SK-N-SH (cell line): ENCODE data around the gene RAB7B. TPM values are rescaled to one million over a fixed set of nuclear protein-coding genes. Genes with fewer than 3 reads are reported as not detected.

Experiments used
- CTCF ChIA-PET: fragments of 300-600, 350-600 bp; formaldehyde crosslinking; extraction: SDS; loops from one replicate; lab custom pipeline; 2021; lab: Yijun Ruan, JAX
- POLR2A ChIA-PET: fragments of 350-600 bp; sonication (Branson Sonifier 250); formaldehyde crosslinking; extraction: SDS; loops from one replicate; lab custom pipeline; 2020; ENCODE audit warnings: antibody characterized with exemption, inconsistent platforms; lab: Yijun Ruan, JAX
- DNase-seq: peaks from one replicate; pipeline ENCODE4 v3.0.0; 2012
- H2AFZ ChIP-seq: fragments of 200-600 bp; sonication (generic); 2 replicates; pipeline ENCODE4 v1.8.1; 2016; ENCODE audit warnings: antibody characterized with exemption, mild to moderate bottlenecking, low read depth
- H3F3A ChIP-seq: fragments of 200-600 bp; sonication (generic); replicated peaks from 2 replicates; pipeline ENCODE3; 2016; ENCODE audit warnings: antibody characterized with exemption, mild to moderate bottlenecking; ENCODE audit not compliant: insufficient read depth
- H3K27ac ChIP-seq, 2 experiments: fragments of 200-500 bp in 1 of 2; fragments of 200-600 bp in 1 of 2; sonication (Bioruptor generic) in 1 of 2; sonication (generic), shearing (Covaris generic) in 1 of 2; 2 replicates each; pipeline versions ENCODE4 v1.5.1 to v1.6.1; 2014 to 2016; ENCODE audit warnings: low read depth in 2 of 2, inconsistent platforms in 1 of 2, low read length in 1 of 2, mild to moderate bottlenecking in 1 of 2, mixed read lengths in 1 of 2
- H3K27me3 ChIP-seq: fragments of 200-600 bp; sonication (generic), shearing (Covaris generic); 2 replicates; pipeline ENCODE4 v1.6.1; 2016; ENCODE audit warnings: mixed run types; ENCODE audit not compliant: insufficient read depth
- H3K36me3 ChIP-seq, 2 experiments: fragments of 200-500 bp in 1 of 2; fragments of 200-600 bp in 1 of 2; sonication (Bioruptor generic) in 1 of 2; sonication (generic) in 1 of 2; replicated peaks in 1 of 2; 2 replicates each; pipeline versions ENCODE3 to v1.5.1; 2014 to 2016; ENCODE audit warnings: low read length in 1 of 2, mild to moderate bottlenecking in 1 of 2; ENCODE audit not compliant: insufficient read depth in 2 of 2, control insufficient read depth in 1 of 2
- H3K4me1 ChIP-seq, 2 experiments: fragments of 200-500 bp in 1 of 2; fragments of 200-600 bp in 1 of 2; sonication (Bioruptor generic) in 1 of 2; sonication (generic), shearing (Covaris generic) in 1 of 2; 2 replicates each; pipeline versions ENCODE4 v1.5.1 to v1.6.1; 2014 to 2016; ENCODE audit warnings: low read depth in 1 of 2, low read length in 1 of 2, mixed run types in 1 of 2; ENCODE audit not compliant: insufficient read depth in 2 of 2, control insufficient read depth in 1 of 2
- H3K4me2 ChIP-seq: fragments of 200-600 bp; sonication (generic), shearing (Covaris generic); 2 replicates; pipeline ENCODE4 v1.6.1; 2017; ENCODE audit warnings: mixed run types
- H3K4me3 ChIP-seq, 2 experiments: fragments of 200-500 bp in 1 of 2; fragments of 200-600 bp in 1 of 2; sonication (Bioruptor generic) in 1 of 2; sonication (generic), shearing (Covaris generic) in 1 of 2; 2 replicates each; pipeline versions ENCODE4 v1.5.1 to v1.8.1; 2014 to 2016; ENCODE audit warnings: low read depth in 2 of 2, inconsistent platforms in 1 of 2, low read length in 1 of 2, mild to moderate bottlenecking in 1 of 2, mixed read lengths in 1 of 2, moderate library complexity in 1 of 2
- H3K79me2 ChIP-seq: fragments of 200-600 bp; sonication (generic); 2 replicates; pipeline ENCODE4 v1.8.1; 2017; ENCODE audit warnings: mild to moderate bottlenecking; ENCODE audit not compliant: insufficient read depth
- H3K9ac ChIP-seq: fragments of 200-600 bp; sonication (generic); 2 replicates; pipeline ENCODE4 v1.6.1; 2017; ENCODE audit warnings: mixed run types
- H3K9me2 ChIP-seq: fragments of 200-600 bp; sonication (generic); 2 replicates; pipeline ENCODE4 v1.6.1; 2017; ENCODE audit warnings: mixed run types
- H3K9me3 ChIP-seq: fragments of 200-600 bp; sonication (generic); 2 replicates; pipeline ENCODE4 v1.6.1; 2017; ENCODE audit warnings: mixed run types, mild to moderate bottlenecking, moderate library complexity
- H4K20me1 ChIP-seq: fragments of 200-600 bp; sonication (generic); 2 replicates; pipeline ENCODE4 v1.6.1; 2017; ENCODE audit warnings: mild to moderate bottlenecking, mixed run types; ENCODE audit not compliant: insufficient read depth
- CHD2 ChIP-seq: fragments of 150-350 bp; IDR thresholded peaks from 2 replicates; pipeline ENCODE4 v1.6.1; 2018; ENCODE audit warnings: low read length; ENCODE audit not compliant: partially characterized antibody
- ELF1 ChIP-seq: IDR thresholded peaks from 2 replicates; pipeline ENCODE4 v1.4.0; 2012
- FOSL2 ChIP-seq: IDR thresholded peaks from 2 replicates; pipeline ENCODE4 v1.4.0; 2012; ENCODE audit warnings: low read depth, mild to moderate bottlenecking, moderate library complexity, borderline replicate concordance
- FOXJ3 ChIP-seq: sonication (generic); formaldehyde crosslinking; IDR thresholded peaks from 2 replicates; pipeline ENCODE4 v1.5.1; 2020; ENCODE audit warnings: mild to moderate bottlenecking, missing genetic modification reagents
- JUND ChIP-seq: IDR thresholded peaks from 2 replicates; pipeline ENCODE4 v1.4.0; 2012
- NFIC ChIP-seq: IDR thresholded peaks from 2 replicates; pipeline ENCODE4 v1.4.0; 2012; ENCODE audit warnings: borderline replicate concordance
- NRF1 ChIP-seq: IDR thresholded peaks from 2 replicates; pipeline ENCODE4 v1.6.1; 2012; ENCODE audit warnings: low read depth, mild to moderate bottlenecking, low read length
- POLR2AphosphoS5 ChIP-seq: IDR thresholded peaks from 2 replicates; pipeline ENCODE4 v1.6.1; 2012; ENCODE audit warnings: low read depth, low read length
- RCOR1 ChIP-seq: fragments of 150-350 bp; IDR thresholded peaks from 2 replicates; pipeline ENCODE4 v1.6.1; 2017; ENCODE audit warnings: antibody characterized with exemption, low read length
- RXRA ChIP-seq: IDR thresholded peaks from 2 replicates; pipeline ENCODE4 v1.4.0; 2012; ENCODE audit warnings: low read depth, mild to moderate bottlenecking, borderline replicate concordance
- SIN3A ChIP-seq: IDR thresholded peaks from 2 replicates; pipeline ENCODE4 v1.6.1; 2012; ENCODE audit warnings: low read depth, mild to moderate bottlenecking, low read length, moderate library complexity, borderline replicate concordance
- TCF12 ChIP-seq: IDR thresholded peaks from 2 replicates; pipeline ENCODE4 v1.4.0; 2012
- TEAD4 ChIP-seq: IDR thresholded peaks from 2 replicates; pipeline ENCODE4 v1.4.0; 2012; ENCODE audit warnings: mild to moderate bottlenecking, borderline replicate concordance; ENCODE audit not compliant: insufficient read depth
- WGBS: methylation state at CpG from one replicate; pipeline ENCODE4 v1.1.6; 2017; ENCODE audit warnings: low lambda C conversion rate; 5-methylcytosine and 5-hydroxymethylcytosine counted together
- polyA plus RNA-seq, 3 experiments: library from polyadenylated mRNA; depleted of rRNA; stranded (reverse); fragments of >200 nt; gene quantifications; 2 replicates each; pipeline ENCODE4 v1.2.3, GENCODE V29; 2012
- TF ChIP-seq, protein P1 (sequence below): IDR thresholded peaks from 2 replicates; pipeline ENCODE4 v1.6.1; 2012; ENCODE audit warnings: mild to moderate bottlenecking, low read depth, low read length, moderate library complexity
- TF ChIP-seq, protein P2 (sequence below): fragments of 150-350 bp; IDR thresholded peaks from 2 replicates; pipeline ENCODE4 v1.6.1; 2017; ENCODE audit warnings: antibody characterized with exemption, low read length, low read depth, borderline replicate concordance
- TF ChIP-seq, protein P3 (sequence below): IDR thresholded peaks from 2 replicates; pipeline ENCODE4; 2012
- TF ChIP-seq, protein P4 (sequence below): IDR thresholded peaks from 2 replicates; pipeline ENCODE4 v1.4.0; 2012; ENCODE audit warnings: low read depth, borderline replicate concordance

Gene RAB7B
- polyA plus RNA-seq, 1 of the 3 experiments (the other 2 are of a cell fraction), result 0.15 TPM

DNA sequence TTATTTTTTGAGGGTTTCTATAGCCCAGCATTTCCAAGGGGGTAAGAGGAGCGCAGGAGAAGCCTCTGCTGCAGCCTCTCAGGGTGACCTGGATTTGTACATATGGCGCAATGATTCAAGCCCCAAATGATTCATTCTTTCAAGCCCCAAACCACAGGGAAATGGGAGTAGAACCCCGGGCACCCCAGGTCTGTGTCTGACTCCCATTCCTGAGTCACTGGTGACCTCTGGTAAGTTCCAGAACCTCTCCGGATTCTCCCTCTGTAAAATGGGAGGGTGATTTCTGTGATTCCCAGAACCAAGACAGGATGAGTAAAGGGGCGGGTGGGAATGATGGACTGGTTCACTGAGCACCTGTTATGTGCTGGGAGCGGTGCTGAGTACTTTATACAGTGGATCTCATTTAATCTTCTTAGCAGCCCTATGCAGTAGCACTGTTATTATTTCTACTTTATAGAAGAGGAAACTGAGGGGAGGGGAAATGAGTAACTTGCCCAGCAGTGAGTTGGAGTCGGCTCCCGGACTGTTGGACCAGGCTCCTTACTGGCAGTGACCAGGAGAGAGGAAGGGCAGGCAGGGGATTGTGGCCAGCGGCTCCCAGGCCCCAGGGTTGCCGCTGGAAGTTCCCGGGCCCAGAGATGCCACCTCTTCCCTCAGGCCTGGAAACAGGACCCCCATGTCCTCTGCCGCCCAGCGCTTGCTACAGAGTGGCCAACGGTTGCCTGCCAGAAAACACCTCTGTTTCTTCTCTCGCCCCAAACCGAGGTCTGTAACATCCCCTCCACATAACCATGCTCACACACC, 39.6 kb downstream of the RAB7B start:
- peaks cover 21% of the 10 kb centered on the region; the same call in 1 of the 2 replicates for H3K27me3 ChIP-seq
- no peaks in the 10 kb centered on the region for H3K9me3 ChIP-seq
- H3K9me2 ChIP-seq, result no peaks in the 10 kb centered on the region
- H3K4me2 ChIP-seq, result no peak overlapping the region
- no peaks in the 10 kb centered on the region for H3K4me1 ChIP-seq
- no peaks in the 10 kb centered on the region for H3K79me2 ChIP-seq
- H3K27ac ChIP-seq, result no peak overlapping the region
- H3K36me3 ChIP-seq, result no peaks in the 10 kb centered on the region
- DNase-seq, result no peak
- H3K4me3 ChIP-seq, result no peak overlapping the region
- no peaks in the 10 kb centered on the region for H3F3A ChIP-seq
- ChIA-PET POLR2A (no interaction called here), CTCF (interaction anchor here (0.8 to 22.3 kb wide), 4 partner anchors 14 to 43 kb away, joined by 3 to 197 read pairs (median 33); no protein-coding TSS in a partner anchor)
- H4K20me1 ChIP-seq, result no peaks in the 10 kb centered on the region
- H2AFZ ChIP-seq, result no peak overlapping the region
- TF ChIP-seq NFIC (no peak), ELF1 (no peak), NRF1 (no peak), SIN3A (no peak), TCF12 (no peak), TEAD4 (no peak), POLR2AphosphoS5 (no peak), RXRA (no peak), FOXJ3 (CRISPR knock-in tag) (no peak), FOSL2 (no peak)
- TF ChIP-seq, protein P1, sequence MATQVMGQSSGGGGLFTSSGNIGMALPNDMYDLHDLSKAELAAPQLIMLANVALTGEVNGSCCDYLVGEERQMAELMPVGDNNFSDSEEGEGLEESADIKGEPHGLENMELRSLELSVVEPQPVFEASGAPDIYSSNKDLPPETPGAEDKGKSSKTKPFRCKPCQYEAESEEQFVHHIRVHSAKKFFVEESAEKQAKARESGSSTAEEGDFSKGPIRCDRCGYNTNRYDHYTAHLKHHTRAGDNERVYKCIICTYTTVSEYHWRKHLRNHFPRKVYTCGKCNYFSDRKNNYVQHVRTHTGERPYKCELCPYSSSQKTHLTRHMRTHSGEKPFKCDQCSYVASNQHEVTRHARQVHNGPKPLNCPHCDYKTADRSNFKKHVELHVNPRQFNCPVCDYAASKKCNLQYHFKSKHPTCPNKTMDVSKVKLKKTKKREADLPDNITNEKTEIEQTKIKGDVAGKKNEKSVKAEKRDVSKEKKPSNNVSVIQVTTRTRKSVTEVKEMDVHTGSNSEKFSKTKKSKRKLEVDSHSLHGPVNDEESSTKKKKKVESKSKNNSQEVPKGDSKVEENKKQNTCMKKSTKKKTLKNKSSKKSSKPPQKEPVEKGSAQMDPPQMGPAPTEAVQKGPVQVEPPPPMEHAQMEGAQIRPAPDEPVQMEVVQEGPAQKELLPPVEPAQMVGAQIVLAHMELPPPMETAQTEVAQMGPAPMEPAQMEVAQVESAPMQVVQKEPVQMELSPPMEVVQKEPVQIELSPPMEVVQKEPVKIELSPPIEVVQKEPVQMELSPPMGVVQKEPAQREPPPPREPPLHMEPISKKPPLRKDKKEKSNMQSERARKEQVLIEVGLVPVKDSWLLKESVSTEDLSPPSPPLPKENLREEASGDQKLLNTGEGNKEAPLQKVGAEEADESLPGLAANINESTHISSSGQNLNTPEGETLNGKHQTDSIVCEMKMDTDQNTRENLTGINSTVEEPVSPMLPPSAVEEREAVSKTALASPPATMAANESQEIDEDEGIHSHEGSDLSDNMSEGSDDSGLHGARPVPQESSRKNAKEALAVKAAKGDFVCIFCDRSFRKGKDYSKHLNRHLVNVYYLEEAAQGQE, result no peak
- TF ChIP-seq, protein P2, sequence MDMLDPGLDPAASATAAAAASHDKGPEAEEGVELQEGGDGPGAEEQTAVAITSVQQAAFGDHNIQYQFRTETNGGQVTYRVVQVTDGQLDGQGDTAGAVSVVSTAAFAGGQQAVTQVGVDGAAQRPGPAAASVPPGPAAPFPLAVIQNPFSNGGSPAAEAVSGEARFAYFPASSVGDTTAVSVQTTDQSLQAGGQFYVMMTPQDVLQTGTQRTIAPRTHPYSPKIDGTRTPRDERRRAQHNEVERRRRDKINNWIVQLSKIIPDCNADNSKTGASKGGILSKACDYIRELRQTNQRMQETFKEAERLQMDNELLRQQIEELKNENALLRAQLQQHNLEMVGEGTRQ, result no peak
- WGBS, result 73% methylated on average over 16 of the region's 16 CpGs
- H3K9ac ChIP-seq, result no peak overlapping the region

DNA sequence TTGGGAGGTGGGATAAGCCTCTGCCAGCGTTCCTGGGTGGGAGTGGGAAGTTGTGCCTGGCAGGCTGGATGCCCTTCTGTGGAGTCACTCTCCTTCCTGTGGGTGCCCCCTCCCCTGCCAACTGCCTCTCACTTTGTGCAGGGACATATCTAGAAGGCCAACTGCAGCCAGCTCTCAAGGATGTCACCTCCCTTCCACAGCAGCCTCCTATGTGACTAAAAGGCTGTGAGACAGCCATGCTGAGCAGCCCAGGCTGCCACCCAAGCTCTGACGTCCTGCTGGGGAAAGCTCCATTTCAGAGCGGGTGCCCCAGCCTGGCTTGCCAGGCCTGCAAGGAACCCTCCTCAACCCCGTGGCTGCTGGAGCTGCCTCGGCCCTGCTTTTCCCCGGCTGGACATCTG, 40.4 kb downstream of the RAB7B start:
- no peaks in the 10 kb centered on the region for H3K79me2 ChIP-seq
- H3K9me2 ChIP-seq, result no peaks in the 10 kb centered on the region
- H3K9me3 ChIP-seq, result no peaks in the 10 kb centered on the region
- ChIA-PET CTCF (interaction anchor here (0.8 to 22.3 kb wide), 4 partner anchors 15 to 44 kb away, joined by 3 to 197 read pairs (median 4); no protein-coding TSS in a partner anchor), POLR2A (no interaction called here)
- H3K4me3 ChIP-seq, result no peak overlapping the region
- H3F3A ChIP-seq, result no peaks in the 10 kb centered on the region
- H3K4me1 ChIP-seq, result no peaks in the 10 kb centered on the region
- H4K20me1 ChIP-seq, result no peaks in the 10 kb centered on the region
- H3K36me3 ChIP-seq, result no peaks in the 10 kb centered on the region
- H3K4me2 ChIP-seq, result no peak overlapping the region
- no peak overlapping the region for H3K27ac ChIP-seq
- no peak overlapping the region for H2AFZ ChIP-seq
- H3K27me3 ChIP-seq, result peaks cover 21% of the 10 kb centered on the region; the same call in 1 of the 2 replicates
- no peak overlapping the region for H3K9ac ChIP-seq
- no peak for DNase-seq
- WGBS, result 10% methylated on average over 2 of the region's 6 CpGs
- TF ChIP-seq RCOR1 (no peak), TCF12 (no peak), JUND (no peak), SIN3A (no peak), FOXJ3 (CRISPR knock-in tag) (no peak), CHD2 (no peak)
- TF ChIP-seq, protein P3, sequence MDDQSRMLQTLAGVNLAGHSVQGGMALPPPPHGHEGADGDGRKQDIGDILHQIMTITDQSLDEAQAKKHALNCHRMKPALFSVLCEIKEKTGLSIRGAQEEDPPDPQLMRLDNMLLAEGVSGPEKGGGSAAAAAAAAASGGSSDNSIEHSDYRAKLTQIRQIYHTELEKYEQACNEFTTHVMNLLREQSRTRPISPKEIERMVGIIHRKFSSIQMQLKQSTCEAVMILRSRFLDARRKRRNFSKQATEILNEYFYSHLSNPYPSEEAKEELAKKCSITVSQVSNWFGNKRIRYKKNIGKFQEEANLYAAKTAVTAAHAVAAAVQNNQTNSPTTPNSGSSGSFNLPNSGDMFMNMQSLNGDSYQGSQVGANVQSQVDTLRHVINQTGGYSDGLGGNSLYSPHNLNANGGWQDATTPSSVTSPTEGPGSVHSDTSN, result no peak
- TF ChIP-seq, protein P4, sequence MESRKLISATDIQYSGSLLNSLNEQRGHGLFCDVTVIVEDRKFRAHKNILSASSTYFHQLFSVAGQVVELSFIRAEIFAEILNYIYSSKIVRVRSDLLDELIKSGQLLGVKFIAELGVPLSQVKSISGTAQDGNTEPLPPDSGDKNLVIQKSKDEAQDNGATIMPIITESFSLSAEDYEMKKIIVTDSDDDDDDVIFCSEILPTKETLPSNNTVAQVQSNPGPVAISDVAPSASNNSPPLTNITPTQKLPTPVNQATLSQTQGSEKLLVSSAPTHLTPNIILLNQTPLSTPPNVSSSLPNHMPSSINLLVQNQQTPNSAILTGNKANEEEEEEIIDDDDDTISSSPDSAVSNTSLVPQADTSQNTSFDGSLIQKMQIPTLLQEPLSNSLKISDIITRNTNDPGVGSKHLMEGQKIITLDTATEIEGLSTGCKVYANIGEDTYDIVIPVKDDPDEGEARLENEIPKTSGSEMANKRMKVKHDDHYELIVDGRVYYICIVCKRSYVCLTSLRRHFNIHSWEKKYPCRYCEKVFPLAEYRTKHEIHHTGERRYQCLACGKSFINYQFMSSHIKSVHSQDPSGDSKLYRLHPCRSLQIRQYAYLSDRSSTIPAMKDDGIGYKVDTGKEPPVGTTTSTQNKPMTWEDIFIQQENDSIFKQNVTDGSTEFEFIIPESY, result no peak
